ENCODE measurements around the gene ARF6. TPM values are rescaled to one million over a fixed set of nuclear protein-coding genes. Genes with fewer than 3 reads are reported as not detected.

The ARF6 gene
- total and polyA plus RNA-seq, 10 of the 15 experiments (the other 5 are each of a cell fraction or from before 2014, with no cell fraction given): 46.8 to 128 (median 71.9) TPM

DNA sequence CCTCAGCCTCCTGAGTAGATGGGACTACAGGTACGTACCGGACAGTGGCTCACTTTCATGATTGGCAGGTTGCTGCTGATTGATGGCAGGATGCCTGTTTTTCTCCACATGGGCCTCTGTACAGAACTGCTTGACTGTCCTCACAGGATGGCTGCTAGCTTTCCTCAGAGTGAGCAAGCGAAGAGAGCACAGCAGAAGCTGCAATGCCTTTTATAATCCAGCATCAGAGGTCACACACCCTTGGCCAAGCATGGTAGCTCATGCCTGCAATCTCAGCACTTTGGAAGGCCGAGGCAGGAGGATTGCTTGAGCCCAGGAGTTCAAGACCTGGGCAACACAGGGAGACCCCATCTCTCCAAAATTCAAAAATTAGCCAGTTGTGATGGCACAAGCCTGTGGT is 31.0 kb downstream of the ARF6 start:
- Histone ChIP-seq H3K79me2 (ENCODE audit: control insufficient read depth, insufficient read depth, low read length) (no peaks in the 10 kb centered on the region), H4K20me1 (ENCODE audit: control insufficient read depth, insufficient read depth) (no peaks in the 10 kb centered on the region), H3K4me3 (no peak overlapping the region), H2AFZ (ENCODE audit: control insufficient read depth, low read depth, low read length) (no peak overlapping the region), H3K27me3 (replicated peaks in 1 of 2; ENCODE audit: control insufficient read depth in 2 of 2, insufficient read depth in 2 of 2, low read length in 1 of 2) (no peaks in the 10 kb centered on the region), H3K4me1 (ENCODE audit: control insufficient read depth, insufficient read depth, low read length) (peaks cover 6% of the 10 kb centered on the region), H3K36me3 (ENCODE audit: control insufficient read depth in 2 of 2, insufficient read depth in 2 of 2, low read length in 1 of 2) (no peaks in the 10 kb centered on the region), H3K4me2 (ENCODE audit: control insufficient read depth, insufficient read depth) (no peak overlapping the region), H3K9ac (ENCODE audit: control insufficient read depth, insufficient read depth, low read length) (no peak overlapping the region), H3K9me3 (replicated peaks; ENCODE audit: control insufficient read depth, insufficient read depth, low read length) (no peaks in the 10 kb centered on the region), H3K27ac (ENCODE audit: control insufficient read depth, insufficient read depth) (no peak overlapping the region)
- ChIA-PET SMC1A (ENCODE audit: uncharacterized antibody, unreplicated experiment) (interaction anchor here (1.0 to 2.2 kb wide), 2 partner anchors 37 to 69 kb away, joined by 3 to 6 read pairs; no protein-coding TSS in a partner anchor), CTCF (interaction anchor here (0.7 to 1.3 kb wide), 4 partner anchors 9 to 164 kb away, joined by 3 to 4 read pairs (median 3); no protein-coding TSS in a partner anchor), RAD21 (ENCODE audit: unreplicated experiment) (no interaction called here), POLR2A (interaction anchor here (0.6 kb wide), 2 partner anchors 8 to 509 kb away, joined by 4 to 5 read pairs; no protein-coding TSS in a partner anchor)
- ATAC-seq (no peak), FAIRE-seq (no peak), DNase-seq (ENCODE audit: low read depth, low spot score) (no peak)
- BruUV-seq (replicated peaks): no TSS peak
- intact Hi-C loops (cut with micrococcal nuclease; ENCODE audit: unreplicated experiment): no loop called here
- in situ Hi-C loops (cut with MboI): no loop called here
- WGBS (ENCODE audit: insufficient coverage, insufficient replicate concordance, low lambda C conversion rate, missing lambda C conversion rate): 72% methylated on average over 4 of the region's 4 CpGs
- TF ChIP-seq TAF1 (IDR thresholded peaks at IDR 0.05; ENCODE audit: borderline replicate concordance, low read depth, low read length): no peak
- TF ChIP-seq, protein P1, sequence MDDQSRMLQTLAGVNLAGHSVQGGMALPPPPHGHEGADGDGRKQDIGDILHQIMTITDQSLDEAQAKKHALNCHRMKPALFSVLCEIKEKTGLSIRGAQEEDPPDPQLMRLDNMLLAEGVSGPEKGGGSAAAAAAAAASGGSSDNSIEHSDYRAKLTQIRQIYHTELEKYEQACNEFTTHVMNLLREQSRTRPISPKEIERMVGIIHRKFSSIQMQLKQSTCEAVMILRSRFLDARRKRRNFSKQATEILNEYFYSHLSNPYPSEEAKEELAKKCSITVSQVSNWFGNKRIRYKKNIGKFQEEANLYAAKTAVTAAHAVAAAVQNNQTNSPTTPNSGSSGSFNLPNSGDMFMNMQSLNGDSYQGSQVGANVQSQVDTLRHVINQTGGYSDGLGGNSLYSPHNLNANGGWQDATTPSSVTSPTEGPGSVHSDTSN (IDR thresholded peaks at IDR 0.05; ENCODE audit: insufficient replicate concordance, low read depth, low read length): no peak
- TF ChIP-seq, protein P2, sequence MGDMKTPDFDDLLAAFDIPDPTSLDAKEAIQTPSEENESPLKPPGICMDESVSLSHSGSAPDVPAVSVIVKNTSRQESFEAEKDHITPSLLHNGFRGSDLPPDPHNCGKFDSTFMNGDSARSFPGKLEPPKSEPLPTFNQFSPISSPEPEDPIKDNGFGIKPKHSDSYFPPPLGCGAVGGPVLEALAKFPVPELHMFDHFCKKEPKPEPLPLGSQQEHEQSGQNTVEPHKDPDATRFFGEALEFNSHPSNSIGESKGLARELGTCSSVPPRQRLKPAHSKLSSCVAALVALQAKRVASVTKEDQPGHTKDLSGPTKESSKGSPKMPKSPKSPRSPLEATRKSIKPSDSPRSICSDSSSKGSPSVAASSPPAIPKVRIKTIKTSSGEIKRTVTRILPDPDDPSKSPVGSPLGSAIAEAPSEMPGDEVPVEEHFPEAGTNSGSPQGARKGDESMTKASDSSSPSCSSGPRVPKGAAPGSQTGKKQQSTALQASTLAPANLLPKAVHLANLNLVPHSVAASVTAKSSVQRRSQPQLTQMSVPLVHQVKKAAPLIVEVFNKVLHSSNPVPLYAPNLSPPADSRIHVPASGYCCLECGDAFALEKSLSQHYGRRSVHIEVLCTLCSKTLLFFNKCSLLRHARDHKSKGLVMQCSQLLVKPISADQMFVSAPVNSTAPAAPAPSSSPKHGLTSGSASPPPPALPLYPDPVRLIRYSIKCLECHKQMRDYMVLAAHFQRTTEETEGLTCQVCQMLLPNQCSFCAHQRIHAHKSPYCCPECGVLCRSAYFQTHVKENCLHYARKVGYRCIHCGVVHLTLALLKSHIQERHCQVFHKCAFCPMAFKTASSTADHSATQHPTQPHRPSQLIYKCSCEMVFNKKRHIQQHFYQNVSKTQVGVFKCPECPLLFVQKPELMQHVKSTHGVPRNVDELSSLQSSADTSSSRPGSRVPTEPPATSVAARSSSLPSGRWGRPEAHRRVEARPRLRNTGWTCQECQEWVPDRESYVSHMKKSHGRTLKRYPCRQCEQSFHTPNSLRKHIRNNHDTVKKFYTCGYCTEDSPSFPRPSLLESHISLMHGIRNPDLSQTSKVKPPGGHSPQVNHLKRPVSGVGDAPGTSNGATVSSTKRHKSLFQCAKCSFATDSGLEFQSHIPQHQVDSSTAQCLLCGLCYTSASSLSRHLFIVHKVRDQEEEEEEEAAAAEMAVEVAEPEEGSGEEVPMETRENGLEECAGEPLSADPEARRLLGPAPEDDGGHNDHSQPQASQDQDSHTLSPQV (IDR thresholded peaks at IDR 0.05): no peak
- no peak for TF ChIP-seq SUPT20H (IDR thresholded peaks at IDR 0.05; ENCODE audit: borderline replicate concordance, control insufficient read depth, low read depth, low read length)
- no peak for TF ChIP-seq ZNF274 (IDR thresholded peaks at IDR 0.05; ENCODE audit: insufficient read depth, insufficient read length)
- TF ChIP-seq, protein P3, sequence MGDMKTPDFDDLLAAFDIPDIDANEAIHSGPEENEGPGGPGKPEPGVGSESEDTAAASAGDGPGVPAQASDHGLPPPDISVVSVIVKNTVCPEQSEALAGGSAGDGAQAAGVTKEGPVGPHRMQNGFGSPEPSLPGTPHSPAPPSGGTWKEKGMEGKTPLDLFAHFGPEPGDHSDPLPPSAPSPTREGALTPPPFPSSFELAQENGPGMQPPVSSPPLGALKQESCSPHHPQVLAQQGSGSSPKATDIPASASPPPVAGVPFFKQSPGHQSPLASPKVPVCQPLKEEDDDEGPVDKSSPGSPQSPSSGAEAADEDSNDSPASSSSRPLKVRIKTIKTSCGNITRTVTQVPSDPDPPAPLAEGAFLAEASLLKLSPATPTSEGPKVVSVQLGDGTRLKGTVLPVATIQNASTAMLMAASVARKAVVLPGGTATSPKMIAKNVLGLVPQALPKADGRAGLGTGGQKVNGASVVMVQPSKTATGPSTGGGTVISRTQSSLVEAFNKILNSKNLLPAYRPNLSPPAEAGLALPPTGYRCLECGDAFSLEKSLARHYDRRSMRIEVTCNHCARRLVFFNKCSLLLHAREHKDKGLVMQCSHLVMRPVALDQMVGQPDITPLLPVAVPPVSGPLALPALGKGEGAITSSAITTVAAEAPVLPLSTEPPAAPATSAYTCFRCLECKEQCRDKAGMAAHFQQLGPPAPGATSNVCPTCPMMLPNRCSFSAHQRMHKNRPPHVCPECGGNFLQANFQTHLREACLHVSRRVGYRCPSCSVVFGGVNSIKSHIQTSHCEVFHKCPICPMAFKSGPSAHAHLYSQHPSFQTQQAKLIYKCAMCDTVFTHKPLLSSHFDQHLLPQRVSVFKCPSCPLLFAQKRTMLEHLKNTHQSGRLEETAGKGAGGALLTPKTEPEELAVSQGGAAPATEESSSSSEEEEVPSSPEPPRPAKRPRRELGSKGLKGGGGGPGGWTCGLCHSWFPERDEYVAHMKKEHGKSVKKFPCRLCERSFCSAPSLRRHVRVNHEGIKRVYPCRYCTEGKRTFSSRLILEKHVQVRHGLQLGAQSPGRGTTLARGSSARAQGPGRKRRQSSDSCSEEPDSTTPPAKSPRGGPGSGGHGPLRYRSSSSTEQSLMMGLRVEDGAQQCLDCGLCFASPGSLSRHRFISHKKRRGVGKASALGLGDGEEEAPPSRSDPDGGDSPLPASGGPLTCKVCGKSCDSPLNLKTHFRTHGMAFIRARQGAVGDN (IDR thresholded peaks at IDR 0.05): no peak
- TF ChIP-seq HDAC2 (IDR thresholded peaks at IDR 0.05): no peak
- TF ChIP-seq, protein P4, sequence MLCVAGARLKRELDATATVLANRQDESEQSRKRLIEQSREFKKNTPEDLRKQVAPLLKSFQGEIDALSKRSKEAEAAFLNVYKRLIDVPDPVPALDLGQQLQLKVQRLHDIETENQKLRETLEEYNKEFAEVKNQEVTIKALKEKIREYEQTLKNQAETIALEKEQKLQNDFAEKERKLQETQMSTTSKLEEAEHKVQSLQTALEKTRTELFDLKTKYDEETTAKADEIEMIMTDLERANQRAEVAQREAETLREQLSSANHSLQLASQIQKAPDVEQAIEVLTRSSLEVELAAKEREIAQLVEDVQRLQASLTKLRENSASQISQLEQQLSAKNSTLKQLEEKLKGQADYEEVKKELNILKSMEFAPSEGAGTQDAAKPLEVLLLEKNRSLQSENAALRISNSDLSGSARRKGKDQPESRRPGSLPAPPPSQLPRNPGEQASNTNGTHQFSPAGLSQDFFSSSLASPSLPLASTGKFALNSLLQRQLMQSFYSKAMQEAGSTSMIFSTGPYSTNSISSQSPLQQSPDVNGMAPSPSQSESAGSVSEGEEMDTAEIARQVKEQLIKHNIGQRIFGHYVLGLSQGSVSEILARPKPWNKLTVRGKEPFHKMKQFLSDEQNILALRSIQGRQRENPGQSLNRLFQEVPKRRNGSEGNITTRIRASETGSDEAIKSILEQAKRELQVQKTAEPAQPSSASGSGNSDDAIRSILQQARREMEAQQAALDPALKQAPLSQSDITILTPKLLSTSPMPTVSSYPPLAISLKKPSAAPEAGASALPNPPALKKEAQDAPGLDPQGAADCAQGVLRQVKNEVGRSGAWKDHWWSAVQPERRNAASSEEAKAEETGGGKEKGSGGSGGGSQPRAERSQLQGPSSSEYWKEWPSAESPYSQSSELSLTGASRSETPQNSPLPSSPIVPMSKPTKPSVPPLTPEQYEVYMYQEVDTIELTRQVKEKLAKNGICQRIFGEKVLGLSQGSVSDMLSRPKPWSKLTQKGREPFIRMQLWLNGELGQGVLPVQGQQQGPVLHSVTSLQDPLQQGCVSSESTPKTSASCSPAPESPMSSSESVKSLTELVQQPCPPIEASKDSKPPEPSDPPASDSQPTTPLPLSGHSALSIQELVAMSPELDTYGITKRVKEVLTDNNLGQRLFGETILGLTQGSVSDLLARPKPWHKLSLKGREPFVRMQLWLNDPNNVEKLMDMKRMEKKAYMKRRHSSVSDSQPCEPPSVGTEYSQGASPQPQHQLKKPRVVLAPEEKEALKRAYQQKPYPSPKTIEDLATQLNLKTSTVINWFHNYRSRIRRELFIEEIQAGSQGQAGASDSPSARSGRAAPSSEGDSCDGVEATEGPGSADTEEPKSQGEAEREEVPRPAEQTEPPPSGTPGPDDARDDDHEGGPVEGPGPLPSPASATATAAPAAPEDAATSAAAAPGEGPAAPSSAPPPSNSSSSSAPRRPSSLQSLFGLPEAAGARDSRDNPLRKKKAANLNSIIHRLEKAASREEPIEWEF (IDR thresholded peaks at IDR 0.05; ENCODE audit: insufficient replicate concordance, low read depth, low read length): no peak
